IPS-20b (cell line): ENCODE data around the gene PDK1.

ENCODE experiments used
- H3K27ac ChIP-seq: one replicate; pipeline ENCODE4 v1.5.1; 2013; ENCODE audit warnings: low read length
- H3K27me3 ChIP-seq: 2 replicates; pipeline ENCODE4 v1.6.1; 2013; ENCODE audit warnings: mild to moderate bottlenecking, low read length, inconsistent platforms; ENCODE audit not compliant: insufficient read depth
- H3K36me3 ChIP-seq: 2 replicates; pipeline ENCODE4 v1.6.1; 2013; ENCODE audit warnings: low read depth, mild to moderate bottlenecking, inconsistent platforms, low read length, moderate library complexity; ENCODE audit not compliant: insufficient read depth
- H3K4me1 ChIP-seq: 2 replicates; pipeline ENCODE4 v1.6.1; 2013; ENCODE audit warnings: mild to moderate bottlenecking, control low read depth, inconsistent platforms, low read length, moderate library complexity; ENCODE audit not compliant: insufficient read depth
- H3K4me3 ChIP-seq: 2 replicates; pipeline ENCODE4 v1.5.1; 2013; ENCODE audit warnings: mild to moderate bottlenecking, low read length, inconsistent platforms
- H3K9ac ChIP-seq: 2 replicates; pipeline ENCODE4 v1.6.1; 2013; ENCODE audit warnings: low read depth, mild to moderate bottlenecking, inconsistent platforms, low read length, moderate library complexity
- H3K9me3 ChIP-seq: 2 replicates; pipeline ENCODE4 v1.6.1; 2013; ENCODE audit warnings: mild to moderate bottlenecking, low read depth, low read length, inconsistent platforms; ENCODE audit not compliant: insufficient read depth

Gene PDK1

DNA sequence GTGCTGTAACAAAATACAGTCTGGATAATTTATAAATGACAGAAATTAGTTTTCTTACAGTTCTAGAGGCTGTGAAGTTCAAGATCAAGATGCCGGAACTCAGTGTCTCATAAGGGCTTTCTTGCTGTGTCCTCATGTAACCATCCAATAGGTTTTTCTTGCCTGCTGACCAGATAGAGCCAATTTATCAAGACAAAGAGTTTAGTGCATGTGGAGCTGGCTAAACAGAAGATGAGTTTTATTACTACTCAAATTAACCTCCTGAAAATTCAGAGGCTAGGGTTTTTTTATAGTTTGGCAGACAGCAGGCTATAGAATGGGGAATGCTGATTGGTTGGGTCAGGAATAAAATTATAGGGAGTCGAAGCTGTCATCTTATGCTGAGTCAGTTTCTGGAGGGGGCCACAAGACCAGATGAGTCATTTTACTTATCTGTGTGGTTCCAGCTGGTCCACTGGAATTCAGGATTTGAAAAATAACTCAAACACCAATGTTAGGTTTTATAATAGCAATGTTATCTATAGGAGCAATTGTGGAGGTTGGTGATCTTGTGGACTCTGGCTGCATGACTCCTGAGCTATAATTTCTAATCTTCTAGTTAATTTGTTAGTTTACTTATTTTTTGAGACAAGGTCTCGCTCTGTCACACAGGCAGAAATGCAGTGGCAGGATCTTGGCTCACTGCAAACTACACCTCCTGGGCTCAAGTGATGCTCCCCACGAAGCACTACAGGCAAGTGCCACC lies 3.2 kb upstream of the PDK1 start:
- peaks cover 4% of the 10 kb centered on the region; the same call in 1 of the 2 replicates for H3K36me3 ChIP-seq
- H3K4me3 ChIP-seq: no peak overlapping the region
- H3K27ac ChIP-seq: no peak overlapping the region
- H3K4me1 ChIP-seq: peaks cover 56% of the 10 kb centered on the region
- peaks cover 9% of the 10 kb centered on the region; the same call in 1 of the 2 replicates for H3K9me3 ChIP-seq
- H3K9ac ChIP-seq: no peak overlapping the region; the same call in 1 of the 2 replicates
- peaks cover 6% of the 10 kb centered on the region; the same call in 1 of the 2 replicates for H3K27me3 ChIP-seq

DNA sequence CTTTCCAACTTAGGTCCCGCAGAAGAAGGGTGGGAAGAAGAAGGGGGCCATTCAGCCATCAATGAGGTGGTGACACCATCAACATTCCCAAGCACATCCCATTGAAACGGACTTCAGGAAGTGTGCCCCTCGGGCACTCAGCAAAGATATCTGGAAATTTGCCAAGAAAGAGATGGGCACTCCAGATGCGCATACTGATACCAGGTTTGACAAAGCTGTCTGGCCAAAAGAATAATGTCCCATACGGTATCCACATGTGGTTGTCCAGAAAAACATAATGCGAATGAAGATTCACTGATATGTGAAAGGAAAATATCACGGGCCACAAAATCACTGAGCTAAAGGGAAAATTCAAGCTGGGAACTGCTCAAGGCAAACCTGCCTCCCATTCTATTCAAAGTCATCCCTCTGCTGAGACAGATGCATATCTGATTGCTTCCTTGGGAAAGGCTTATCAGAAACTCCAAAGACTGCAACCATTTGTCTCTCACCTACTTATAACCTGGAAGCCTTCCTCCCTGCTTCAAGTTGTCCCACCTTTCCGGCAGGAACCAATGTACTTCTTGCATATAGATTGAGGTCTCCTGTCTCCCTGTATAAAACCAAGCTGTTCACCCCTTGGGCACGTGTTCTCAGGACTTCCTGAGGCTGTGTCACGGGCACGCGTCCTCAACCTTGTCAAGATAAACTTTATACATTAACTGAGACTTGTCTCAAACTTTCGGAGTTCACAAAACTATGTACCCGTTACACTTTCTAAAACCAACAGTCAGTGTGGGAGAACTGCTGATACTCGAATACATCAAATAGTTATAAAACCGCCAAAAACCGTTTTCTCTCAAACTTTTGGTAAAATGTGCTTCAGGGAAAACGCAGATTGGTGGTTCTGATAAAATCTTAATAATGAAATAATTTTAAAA lies 1.3 kb upstream of the PDK1 start:
- Histone ChIP-seq H3K9me3 (no peaks in the 10 kb centered on the region), H3K9ac (peak overlapping the region; percentile 91), H3K36me3 (no peaks in the 10 kb centered on the region), H3K4me1 (peaks cover 48% of the 10 kb centered on the region), H3K27me3 (peaks cover 6% of the 10 kb centered on the region; the same call in 1 of the 2 replicates), H3K27ac (no peak overlapping the region), H3K4me3 (peak overlapping the region; percentile 68)

DNA sequence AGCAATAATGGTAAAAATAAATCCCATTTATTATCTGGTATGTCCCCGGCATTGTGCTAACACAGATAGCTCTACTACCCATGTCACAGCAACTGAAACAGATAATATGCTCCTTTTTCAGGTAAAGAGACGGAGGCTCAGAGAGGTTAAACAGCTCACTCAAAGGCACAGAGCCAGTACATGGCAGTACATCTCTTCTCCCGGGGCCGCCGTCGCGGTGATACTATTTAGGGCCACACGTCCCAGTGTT lies 693 bp upstream of the PDK1 start:
- H3K9ac ChIP-seq: peak overlapping the region; percentile 91
- no peaks in the 10 kb centered on the region for H3K9me3 ChIP-seq
- peaks cover 42% of the 10 kb centered on the region for H3K4me1 ChIP-seq
- H3K4me3 ChIP-seq: peak overlapping the region; percentile 68
- peak overlapping the region; percentile 75 for H3K27ac ChIP-seq
- H3K36me3 ChIP-seq: 0 out of 2 replicates have a peak, but pooled peaks cover 2% of the 10 kb centered on the region
- peaks cover 6% of the 10 kb centered on the region; the same call in 1 of the 2 replicates for H3K27me3 ChIP-seq

GRCh38 chr2:172556284-172557033 lies 569 bp downstream of the PDK1 start:
- Histone ChIP-seq H3K9ac (peak overlapping the region; percentile 74), H3K4me3 (peak overlapping the region; percentile 68), H3K36me3 (0 out of 2 replicates have a peak, but pooled peaks cover 13% of the 10 kb centered on the region), H3K27me3 (peaks cover 6% of the 10 kb centered on the region; the same call in 1 of the 2 replicates), H3K27ac (no peak overlapping the region), H3K9me3 (no peaks in the 10 kb centered on the region), H3K4me1 (peaks cover 35% of the 10 kb centered on the region)

GRCh38 chr2:172558372-172558771 lies 2.5 kb downstream of the PDK1 start:
- H3K27me3 ChIP-seq: peaks cover 6% of the 10 kb centered on the region; the same call in 1 of the 2 replicates
- peaks cover 21% of the 10 kb centered on the region; the same call in 1 of the 2 replicates for H3K4me1 ChIP-seq
- H3K9ac ChIP-seq: peak overlapping the region; percentile 19; the same call in 1 of the 2 replicates
- peak overlapping the region; percentile 68 for H3K4me3 ChIP-seq
- no peaks in the 10 kb centered on the region for H3K9me3 ChIP-seq
- H3K36me3 ChIP-seq: peaks cover 32% of the 10 kb centered on the region
- H3K27ac ChIP-seq: no peak overlapping the region

DNA sequence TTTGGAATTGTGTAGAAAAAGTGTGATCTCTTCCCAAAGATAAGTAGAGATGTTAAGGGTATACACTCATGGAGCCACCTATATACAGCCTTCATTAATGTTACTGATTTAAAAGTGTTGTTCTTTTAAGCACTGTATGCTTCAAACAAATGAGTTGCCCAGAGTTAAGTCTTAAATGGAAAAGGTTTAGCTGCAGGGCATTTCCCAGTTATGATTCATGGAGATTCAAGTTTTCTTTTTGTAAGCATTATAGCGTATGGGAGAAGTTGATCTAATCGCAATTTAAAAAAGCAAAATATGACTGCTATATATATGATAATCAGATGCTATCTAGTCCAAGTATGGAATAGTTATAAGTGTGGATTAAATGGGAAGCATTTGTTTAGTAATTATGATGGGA lies 4.8 kb downstream of the PDK1 start:
- H3K4me1 ChIP-seq: peaks cover 5% of the 10 kb centered on the region; the same call in 1 of the 2 replicates
- no peaks in the 10 kb centered on the region for H3K9me3 ChIP-seq
- H3K36me3 ChIP-seq: peaks cover 55% of the 10 kb centered on the region
- no peak overlapping the region for H3K9ac ChIP-seq
- H3K4me3 ChIP-seq: no peak overlapping the region
- no peak overlapping the region for H3K27ac ChIP-seq
- H3K27me3 ChIP-seq: no peaks in the 10 kb centered on the region

GRCh38 chr2:172561270-172561669 lies 5.4 kb downstream of the PDK1 start:
- H3K9ac ChIP-seq: no peak overlapping the region
- H3K9me3 ChIP-seq: no peaks in the 10 kb centered on the region
- H3K4me1 ChIP-seq: peaks cover 5% of the 10 kb centered on the region; the same call in 1 of the 2 replicates

GRCh38 chr2:172562298-172562697 lies 6.4 kb downstream of the PDK1 start:
- H3K4me1 ChIP-seq: peaks cover 5% of the 10 kb centered on the region; the same call in 1 of the 2 replicates
- H3K36me3 ChIP-seq: peaks cover 71% of the 10 kb centered on the region
- H3K27ac ChIP-seq: no peak overlapping the region
- no peak overlapping the region for H3K4me3 ChIP-seq
- H3K9ac ChIP-seq: no peak overlapping the region
- H3K9me3 ChIP-seq: no peaks in the 10 kb centered on the region
- H3K27me3 ChIP-seq: no peaks in the 10 kb centered on the region

More at GRCh38 chr2:172561270-172561669, 5.4 kb downstream of the PDK1 start:
- Histone ChIP-seq H3K36me3 (peaks cover 61% of the 10 kb centered on the region), H3K27ac (no peak overlapping the region), H3K27me3 (no peaks in the 10 kb centered on the region), H3K4me3 (no peak overlapping the region)

DNA sequence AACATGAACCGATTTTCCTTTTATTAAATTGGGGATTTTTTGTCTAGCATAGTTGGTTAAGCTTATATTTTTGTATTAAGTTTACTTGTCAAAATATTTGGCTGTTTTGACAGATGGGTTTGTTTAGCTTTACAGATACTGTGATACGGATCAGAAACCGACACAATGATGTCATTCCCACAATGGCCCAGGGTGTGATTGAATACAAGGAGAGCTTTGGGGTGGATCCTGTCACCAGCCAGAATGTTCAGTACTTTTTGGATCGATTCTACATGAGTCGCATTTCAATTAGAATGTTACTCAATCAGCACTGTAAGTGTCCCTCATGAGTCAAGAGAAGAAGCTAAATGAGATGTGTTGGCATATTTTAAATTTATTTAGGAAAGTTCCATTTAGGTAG lies 8.5 kb downstream of the PDK1 start:
- Histone ChIP-seq H3K9ac (no peak overlapping the region), H3K27me3 (no peaks in the 10 kb centered on the region), H3K36me3 (peaks cover 91% of the 10 kb centered on the region), H3K4me1 (peaks cover 5% of the 10 kb centered on the region; the same call in 1 of the 2 replicates), H3K27ac (no peak overlapping the region), H3K4me3 (no peak overlapping the region), H3K9me3 (no peaks in the 10 kb centered on the region)

- no peak overlapping the region for H3K27ac ChIP-seq
- peaks cover 87% of the 10 kb centered on the region for H3K36me3 ChIP-seq
Observed at GRCh38 chr2:172571245-172571644, 15.4 kb downstream of the PDK1 start.

GRCh38 chr2:172572981-172573380 lies 17.1 kb downstream of the PDK1 start:
- Histone ChIP-seq H3K4me3 (no peak overlapping the region), H3K4me1 (no peaks in the 10 kb centered on the region), H3K9me3 (peaks cover 18% of the 10 kb centered on the region), H3K27ac (no peak overlapping the region), H3K9ac (no peak overlapping the region), H3K36me3 (peaks cover 78% of the 10 kb centered on the region), H3K27me3 (no peaks in the 10 kb centered on the region)

More at GRCh38 chr2:172571245-172571644, 15.4 kb downstream of the PDK1 start:
- no peaks in the 10 kb centered on the region for H3K4me1 ChIP-seq
- no peaks in the 10 kb centered on the region for H3K27me3 ChIP-seq
- H3K9ac ChIP-seq: no peak overlapping the region
- no peak overlapping the region for H3K4me3 ChIP-seq
- H3K9me3 ChIP-seq: peaks cover 12% of the 10 kb centered on the region; the same call in 1 of the 2 replicates
